Measurements from ENCODE around the gene CMA1.

CMA1 gene

GRCh38 chr14:24465805-24466204 lies 42.3 kb downstream of the CMA1 start:
- no peak for DNase-seq (ENCODE audit: low spot score)

GRCh38 chr14:24465368-24465767 lies 42.7 kb downstream of the CMA1 start:
- DNase-seq (ENCODE audit: low spot score), result no peak

- no peak for DNase-seq (ENCODE audit: low spot score)
Observed at GRCh38 chr14:24463884-24464785, 43.9 kb downstream of the CMA1 start.

GRCh38 chr14:24463017-24463883 lies 44.8 kb downstream of the CMA1 start:
- DNase-seq (ENCODE audit: low spot score), result no peak

- DNase-seq (ENCODE audit: low spot score), result no peak
Observed at GRCh38 chr14:24461336-24461735, 46.7 kb downstream of the CMA1 start.

GRCh38 chr14:24459331-24459730 lies 48.7 kb downstream of the CMA1 start:
- DNase-seq (ENCODE audit: low spot score), result no peak

GRCh38 chr14:24458736-24459135 lies 49.3 kb downstream of the CMA1 start:
- DNase-seq (ENCODE audit: low spot score), result no peak

GRCh38 chr14:24456980-24457379 lies 51.1 kb downstream of the CMA1 start:
- no peak for DNase-seq (ENCODE audit: low spot score)

All from AG20443 (cell line).